HL-60/S4 treated with phorbol 12-myristate 13-acetate at 8.2 ng/mL for 4 days and 3 days (cell line): ENCODE data around the gene RNF126.
"Not testable (repeated sequence)": the region's sequence is repeated elsewhere in the genome, so short reads cannot be mapped to it uniquely, and the experiment has no call there.

Experiments
- in situ Hi-C: fragments of 300-500 bp; cut with MboI; formaldehyde crosslinking; loops from 2 replicates; pipeline ENCODE4 v1.15.0; 2022; ENCODE audit warnings: low sequenced_read_pairs

Gene RNF126

GRCh38 chr19:632579-633067 is 30.4 kb downstream of the RNF126 start:
- in situ Hi-C loops, result no loop called here

GRCh38 chr19:629961-630714 is 32.9 kb downstream of the RNF126 start:
- in situ Hi-C loops, result no loop called here

GRCh38 chr19:629515-629914 is 33.5 kb downstream of the RNF126 start:
- in situ Hi-C loops, result not testable (repeated sequence)

GRCh38 chr19:628168-628567 is 34.8 kb downstream of the RNF126 start:
- in situ Hi-C loops, result no loop called here

- in situ Hi-C loops, result not testable (repeated sequence)
These were observed 36.4 kb downstream of the RNF126 start for GRCh38 chr19:626566-626965.

GRCh38 chr19:625257-625656 is 37.8 kb downstream of the RNF126 start:
- in situ Hi-C loops, result no loop called here

- in situ Hi-C loops, result no loop called here
These were observed 38.4 kb downstream of the RNF126 start for GRCh38 chr19:624433-625109.

- in situ Hi-C loops, result no loop called here
These were observed 39.0 kb downstream of the RNF126 start for GRCh38 chr19:623974-624373.

- in situ Hi-C loops, result no loop called here
These were observed 39.7 kb downstream of the RNF126 start for GRCh38 chr19:623175-623916.

GRCh38 chr19:622666-623065 is 40.3 kb downstream of the RNF126 start:
- in situ Hi-C loops, result no loop called here

GRCh38 chr19:621819-622218 is 41.2 kb downstream of the RNF126 start:
- in situ Hi-C loops, result no loop called here

GRCh38 chr19:621191-621590 is 41.8 kb downstream of the RNF126 start:
- in situ Hi-C loops, result not testable (repeated sequence)

GRCh38 chr19:620166-620862 is 42.7 kb downstream of the RNF126 start:
- in situ Hi-C loops, result no loop called here

- in situ Hi-C loops, result no loop called here
These were observed 43.6 kb downstream of the RNF126 start for GRCh38 chr19:619286-620002.

- in situ Hi-C loops, result no loop called here
These were observed 44.2 kb downstream of the RNF126 start for GRCh38 chr19:618674-619285.

GRCh38 chr19:618247-618619 is 44.8 kb downstream of the RNF126 start:
- in situ Hi-C loops, result no loop called here

- in situ Hi-C loops, result no loop called here
These were observed 45.3 kb downstream of the RNF126 start for GRCh38 chr19:617551-618246.

- in situ Hi-C loops, result no loop called here
These were observed 46.1 kb downstream of the RNF126 start for GRCh38 chr19:616747-617526.
